Activated T-helper 17 cell treated with anti-CD3 and anti-CD28 coated beads, Interleukin-2, amount 50 U/mL, for 72 hours (primary cell): ENCODE measurements around the gene ASIC1. TPM values are rescaled to one million over a fixed set of nuclear protein-coding genes. Genes with fewer than 3 reads are reported as not detected.
A peak's percentile ranks its signal among the peaks of the same experiment; 100 is the strongest.

Experiments
- ATAC-seq: fragments of 150-1000 bp; cut with Tn5 transposase; replicated peaks from 2 replicates; pipeline ENCODE4 v1.10.0; 2021; ENCODE audit warnings: mild to moderate bottlenecking, moderate library complexity
- H3K27ac Mint-ChIP-seq: one replicate; pipeline ENCODE4 v1.8.0; 2022; ENCODE audit warnings: mixed read lengths
- H3K27me3 Mint-ChIP-seq: one replicate; pipeline ENCODE4 v1.8.0; 2022; ENCODE audit warnings: mixed read lengths
- H3K36me3 Mint-ChIP-seq: one replicate; pipeline ENCODE4 v1.8.0; 2022; ENCODE audit warnings: low read depth, mild to moderate bottlenecking, mixed read lengths
- H3K4me1 Mint-ChIP-seq: one replicate; pipeline ENCODE4 v1.8.0; 2022; ENCODE audit warnings: mixed read lengths
- H3K4me3 Mint-ChIP-seq: one replicate; pipeline ENCODE4 v1.8.0; 2022; ENCODE audit warnings: mild to moderate bottlenecking, mixed read lengths
- H3K9me3 Mint-ChIP-seq: one replicate; pipeline ENCODE4 v1.8.0; 2022; ENCODE audit warnings: mixed read lengths
- total RNA-seq, 2 donors: library from RNA; stranded (reverse); gene quantifications; one replicate each; pipeline ENCODE4 v1.2.3, GENCODE V29; 2022

ASIC1 gene
- total RNA-seq, 2 donors from 2014 or later: 0.53 to 1.4 TPM

- Mint-ChIP-seq H3K27ac (peak overlapping the region; percentile 80), H3K4me3 (peak overlapping the region; percentile 99)
These were observed 52.8 kb downstream of the ASIC1 start for GRCh38 chr12:50110127-50110761.

GRCh38 chr12:50110762-50111351 lies 53.5 kb downstream of the ASIC1 start:
- no peaks in the 10 kb centered on the region for H3K27me3 Mint-ChIP-seq
- peaks cover 24% of the 10 kb centered on the region for H3K36me3 Mint-ChIP-seq
- no peaks in the 10 kb centered on the region for H3K9me3 Mint-ChIP-seq
- peak overlapping the region; percentile 99 for H3K27ac Mint-ChIP-seq
- no peak for ATAC-seq
- peaks cover 24% of the 10 kb centered on the region for H3K4me1 Mint-ChIP-seq
- H3K4me3 Mint-ChIP-seq: peak overlapping the region; percentile 99

More at GRCh38 chr12:50110127-50110761, 52.8 kb downstream of the ASIC1 start:
- Mint-ChIP-seq H3K4me1 (peaks cover 19% of the 10 kb centered on the region), H3K9me3 (no peaks in the 10 kb centered on the region), H3K36me3 (peaks cover 18% of the 10 kb centered on the region), H3K27me3 (no peaks in the 10 kb centered on the region)
- ATAC-seq: no peak

GRCh38 chr12:50111395-50111692 lies 53.9 kb downstream of the ASIC1 start:
- Mint-ChIP-seq H3K4me1 (peaks cover 26% of the 10 kb centered on the region), H3K36me3 (peaks cover 29% of the 10 kb centered on the region), H3K4me3 (peak overlapping the region; percentile 99), H3K27ac (peak overlapping the region; percentile 99), H3K27me3 (no peaks in the 10 kb centered on the region), H3K9me3 (no peaks in the 10 kb centered on the region)
- no peak for ATAC-seq

GRCh38 chr12:50111693-50112455 lies 54.5 kb downstream of the ASIC1 start, which contains the start of gene COX14:
TSS of gene COX14 (plus strand) at chr12:50112236. CDS start at chr12:50120044, 7,808 bp downstream.
- H3K4me3 Mint-ChIP-seq: peak within 1 kb of the TSS; percentile 99
- H3K27ac Mint-ChIP-seq: peak within 1 kb of the TSS; percentile 99
- no peaks in the 10 kb centered on the region for H3K9me3 Mint-ChIP-seq
- peaks cover 26% of the 10 kb centered on the region for H3K4me1 Mint-ChIP-seq
- peaks cover 35% of the 10 kb centered on the region for H3K36me3 Mint-ChIP-seq
- no peaks in the 10 kb centered on the region for H3K27me3 Mint-ChIP-seq
- peak; percentile 90 for ATAC-seq

- no peaks in the 10 kb centered on the region for H3K27me3 Mint-ChIP-seq
- H3K36me3 Mint-ChIP-seq: peaks cover 42% of the 10 kb centered on the region
- no peaks in the 10 kb centered on the region for H3K9me3 Mint-ChIP-seq
- H3K27ac Mint-ChIP-seq: peak overlapping the region; percentile 99
- peak; percentile 2 for ATAC-seq
- peaks cover 26% of the 10 kb centered on the region for H3K4me1 Mint-ChIP-seq
- peak overlapping the region; percentile 99 for H3K4me3 Mint-ChIP-seq
These were observed 55.2 kb downstream of the ASIC1 start for GRCh38 chr12:50112456-50113218.

- no peak for ATAC-seq
- Mint-ChIP-seq H3K27ac (peak overlapping the region; percentile 52), H3K36me3 (peaks cover 80% of the 10 kb centered on the region), H3K4me1 (peaks cover 24% of the 10 kb centered on the region), H3K4me3 (peak overlapping the region; percentile 12), H3K27me3 (no peaks in the 10 kb centered on the region), H3K9me3 (no peaks in the 10 kb centered on the region)
These were observed 59.7 kb downstream of the ASIC1 start for GRCh38 chr12:50117057-50117622.

GRCh38 chr12:50119387-50119786 lies 62.0 kb downstream of the ASIC1 start:
- H3K27ac Mint-ChIP-seq: peak overlapping the region; percentile 61

GRCh38 chr12:50120521-50120920 lies 63.1 kb downstream of the ASIC1 start:
- H3K36me3 Mint-ChIP-seq: peaks cover 99% of the 10 kb centered on the region
- H3K27me3 Mint-ChIP-seq: no peaks in the 10 kb centered on the region
- peaks cover 22% of the 10 kb centered on the region for H3K4me1 Mint-ChIP-seq
- no peak overlapping the region for H3K27ac Mint-ChIP-seq
- no peaks in the 10 kb centered on the region for H3K9me3 Mint-ChIP-seq
- H3K4me3 Mint-ChIP-seq: no peak overlapping the region
- no peak for ATAC-seq

More at GRCh38 chr12:50119387-50119786, 62.0 kb downstream of the ASIC1 start:
- Mint-ChIP-seq H3K9me3 (no peaks in the 10 kb centered on the region), H3K4me3 (no peak overlapping the region), H3K4me1 (peaks cover 22% of the 10 kb centered on the region), H3K27me3 (no peaks in the 10 kb centered on the region), H3K36me3 (peaks cover 95% of the 10 kb centered on the region)
- ATAC-seq: no peak

- H3K27me3 Mint-ChIP-seq: no peaks in the 10 kb centered on the region
- ATAC-seq: no peak
- no peak overlapping the region for H3K4me3 Mint-ChIP-seq
- peaks cover 22% of the 10 kb centered on the region for H3K4me1 Mint-ChIP-seq
- peaks cover 99% of the 10 kb centered on the region for H3K36me3 Mint-ChIP-seq
- no peaks in the 10 kb centered on the region for H3K9me3 Mint-ChIP-seq
- H3K27ac Mint-ChIP-seq: peak overlapping the region; percentile 23
These were observed 63.6 kb downstream of the ASIC1 start for GRCh38 chr12:50120953-50121352.

- no peak for ATAC-seq
- no peak overlapping the region for H3K4me3 Mint-ChIP-seq
These were observed 64.2 kb downstream of the ASIC1 start for GRCh38 chr12:50121641-50122040.

GRCh38 chr12:50123203-50123602 lies 65.8 kb downstream of the ASIC1 start:
- Mint-ChIP-seq H3K27me3 (no peaks in the 10 kb centered on the region), H3K27ac (no peak overlapping the region), H3K9me3 (no peaks in the 10 kb centered on the region), H3K4me3 (no peak overlapping the region), H3K4me1 (peaks cover 22% of the 10 kb centered on the region), H3K36me3 (peaks cover 99% of the 10 kb centered on the region)
- ATAC-seq: no peak

More at GRCh38 chr12:50121641-50122040, 64.2 kb downstream of the ASIC1 start:
- Mint-ChIP-seq H3K27ac (peak overlapping the region; percentile 23), H3K4me1 (peaks cover 22% of the 10 kb centered on the region), H3K27me3 (no peaks in the 10 kb centered on the region), H3K9me3 (no peaks in the 10 kb centered on the region), H3K36me3 (peaks cover 99% of the 10 kb centered on the region)

GRCh38 chr12:50127546-50127945 lies 70.2 kb downstream of the ASIC1 start:
- no peaks in the 10 kb centered on the region for H3K9me3 Mint-ChIP-seq
- no peak for ATAC-seq
- H3K36me3 Mint-ChIP-seq: peaks cover 100% of the 10 kb centered on the region
- no peak overlapping the region for H3K27ac Mint-ChIP-seq
- H3K4me3 Mint-ChIP-seq: no peak overlapping the region
- H3K27me3 Mint-ChIP-seq: no peaks in the 10 kb centered on the region
- peaks cover 11% of the 10 kb centered on the region for H3K4me1 Mint-ChIP-seq

- H3K27me3 Mint-ChIP-seq: no peaks in the 10 kb centered on the region
- no peak overlapping the region for H3K4me3 Mint-ChIP-seq
- peaks cover 100% of the 10 kb centered on the region for H3K36me3 Mint-ChIP-seq
- H3K27ac Mint-ChIP-seq: no peak overlapping the region
- ATAC-seq: no peak
- H3K4me1 Mint-ChIP-seq: peaks cover 14% of the 10 kb centered on the region
- H3K9me3 Mint-ChIP-seq: no peaks in the 10 kb centered on the region
These were observed 71.9 kb downstream of the ASIC1 start for GRCh38 chr12:50129290-50129689.
